ENCODE data around the gene HOXA1. TPM values are rescaled to one million over a fixed set of nuclear protein-coding genes. Genes with fewer than 3 reads are reported as not detected.

Gene HOXA1
- total and polyA plus RNA-seq, 2 of the 8 experiments (the other 6 are each of a cell fraction or from before 2014, with no cell fraction given) = not detected

GRCh38 chr7:27083646-27084045 lies 12.2 kb downstream of the HOXA1 start:
- Histone ChIP-seq H2BK12ac (ENCODE audit: low read depth, low read length) (no peak overlapping the region), H4K5ac (ENCODE audit: insufficient read length, low read depth, low read length) (no peak overlapping the region), H2BK5ac (ENCODE audit: low read depth, low read length) (no peak overlapping the region), H3K4me2 (ENCODE audit: insufficient read depth in 1 of 2, low read depth in 2 of 2, low read length in 2 of 2) (no peak overlapping the region), H3K14ac (ENCODE audit: insufficient read length) (no peak overlapping the region), H3K4me1 (replicated peaks in 1 of 4; ENCODE audit: control insufficient read depth in 3 of 4, insufficient read depth in 4 of 4, low read length in 3 of 4) (peaks cover 0 to 3% (median 0%) of the 10 kb centered on the region in 4 experiments; a peak in 1 of 7 replicates), H2AK5ac (ENCODE audit: low read depth, low read length) (no peak overlapping the region), H3K79me2 (ENCODE audit: control insufficient read depth in 1 of 2, insufficient read depth in 2 of 2, low read length in 2 of 2) (no peaks in the 10 kb centered on the region), H2BK120ac (replicated peaks; ENCODE audit: low read depth, low read length) (no peak overlapping the region), H4K20me1 (replicated peaks in 1 of 2; ENCODE audit: control insufficient read depth in 1 of 2, insufficient read depth in 2 of 2, low read length in 2 of 2) (no peaks in the 10 kb centered on the region), H3K9me3 (ENCODE audit: insufficient read depth in 2 of 2, low read depth in 1 of 2, low read length in 1 of 2) (peaks cover 0 to 2% of the 10 kb centered on the region in 2 experiments; a peak in 1 of 4 replicates), H3K23me2 (ENCODE audit: low read depth, low read length) (no peaks in the 10 kb centered on the region; the same call in 1 of the 2 replicates), H2BK20ac (ENCODE audit: low read length) (no peak overlapping the region), H4K8ac (ENCODE audit: extremely low read depth, insufficient read depth, low read length) (no peak overlapping the region), H4K91ac (replicated peaks; ENCODE audit: insufficient read length, low read length) (no peak overlapping the region), H3K4me3 (ENCODE audit: extremely low read depth in 1 of 4, insufficient read depth in 2 of 4, low read depth in 3 of 4, low read length in 4 of 4) (no peak overlapping the region), H2AFZ (ENCODE audit: low read length) (no peak overlapping the region), H3K79me1 (ENCODE audit: low read depth, low read length) (no peaks in the 10 kb centered on the region), H3K27me3 (replicated peaks in 1 of 4; ENCODE audit: control insufficient read depth in 3 of 4, extremely low read depth in 1 of 4, insufficient read depth in 3 of 4, low read length in 3 of 4) (peaks cover 21 to 24% (median 23%) of the 10 kb centered on the region in 4 experiments), H3K27ac (ENCODE audit: low read depth, low read length) (no peak overlapping the region), H3K18ac (ENCODE audit: extremely low read depth, low read length) (no peak overlapping the region), H2BK15ac (ENCODE audit: low read length) (no peak overlapping the region), H3K56ac (replicated peaks; ENCODE audit: insufficient read length, low read depth, low read length) (no peak overlapping the region), H3K4ac (replicated peaks; ENCODE audit: insufficient read length, low read depth, low read length) (no peak overlapping the region), H3K36me3 (ENCODE audit: control insufficient read depth in 2 of 4, insufficient read depth in 4 of 4, low read length in 3 of 4) (no peaks in the 10 kb centered on the region; a peak in 1 of 8 replicates), H3K9ac (replicated peaks in 1 of 4; ENCODE audit: extremely low read depth in 1 of 4, low read depth in 3 of 4, low read length in 3 of 4) (no peak overlapping the region), H3K23ac (ENCODE audit: insufficient read length) (no peak overlapping the region)
- FAIRE-seq (no peak), DNase-seq (ENCODE audit: low read depth in 1 of 2, low spot score in 2 of 2) (no peak)
- CTCF ChIA-PET (ENCODE audit: partially characterized antibody) = interaction anchor here (0.6 to 1.6 kb wide), 10 partner anchors 13 to 336 kb away, joined by 3 to 6 read pairs (median 3); partner anchors contain the start of gene HOXA5
- no peak for TF ChIP-seq SP1 (IDR thresholded peaks at IDR 0.05; ENCODE audit: low read depth, low read length)
- TF ChIP-seq KDM5A (IDR thresholded peaks at IDR 0.05; ENCODE audit: low read length) = no peak
- no peak for TF ChIP-seq JUND (IDR thresholded peaks at IDR 0.05; ENCODE audit: low read length)
- TF ChIP-seq CTBP2 (IDR thresholded peaks at IDR 0.05; ENCODE audit: borderline replicate concordance, insufficient read depth, insufficient read length, low read length) = no peak
- TF ChIP-seq KDM1A (IDR thresholded peaks at IDR 0.05; ENCODE audit: borderline replicate concordance, low read length) = no peak
- TF ChIP-seq RBBP5 (IDR thresholded peaks at IDR 0.05; ENCODE audit: borderline replicate concordance, low read depth, low read length) = no peak
- no peak for TF ChIP-seq TEAD4 (IDR thresholded peaks at IDR 0.05; ENCODE audit: low read depth, low read length)
- WGBS, 2 experiments (ENCODE audit: extremely low coverage in 1 of 2, insufficient coverage in 1 of 2, insufficient read length in 1 of 2, insufficient replicate concordance in 2 of 2, low coverage in 1 of 2, low lambda C conversion rate in 2 of 2, missing lambda C conversion rate in 1 of 2) = 86% methylated on average over 2 of the region's 2 CpGs; no CpG with 5 or more reads in 1 of the 2 experiments
- POLR2A ChIA-PET (ENCODE audit: partially characterized antibody) = interaction anchor here (0.7 kb wide), 1 partner anchor 13 kb away, joined by 3 read pairs; no protein-coding TSS in a partner anchor
